Astrocyte (in vitro differentiated cells and primary cell): ENCODE measurements around the gene ZBTB46. TPM values are rescaled to one million over a fixed set of nuclear protein-coding genes. Genes with fewer than 3 reads are reported as not detected.
"Not testable (repeated sequence)": the region's sequence is repeated elsewhere in the genome, so short reads cannot be mapped to it uniquely, and the experiment has no call there.

Experiments
- DNase-seq: peaks from one replicate; pipeline ENCODE4 v3.0.0-alpha.2; 2010; ENCODE audit warnings: low read depth
- FAIRE-seq: peaks from 2 replicates; lab custom pipeline; 2011; peaks lifted over from hg19 to GRCh38; lab: Jason Lieb, UNC
- H2AFZ ChIP-seq: 2 replicates; pipeline ENCODE4 v1.6.0; 2012; ENCODE audit warnings: low read depth, low read length, inconsistent platforms
- H3K27ac ChIP-seq: 2 replicates; pipeline ENCODE4 v1.5.1; 2011; ENCODE audit warnings: low read depth, low read length, inconsistent platforms
- H3K27me3 ChIP-seq: 2 replicates; pipeline ENCODE4 v1.6.0; 2011; ENCODE audit warnings: low read length, inconsistent platforms; ENCODE audit not compliant: insufficient read depth
- H3K36me3 ChIP-seq: 2 replicates; pipeline ENCODE4 v1.5.1; 2011; ENCODE audit warnings: low read length, inconsistent platforms; ENCODE audit not compliant: insufficient read depth
- H3K4me1 ChIP-seq: 2 replicates; pipeline ENCODE4 v1.5.1; 2011; ENCODE audit warnings: low read length, inconsistent platforms; ENCODE audit not compliant: insufficient read depth
- H3K4me2 ChIP-seq: 2 replicates; pipeline ENCODE4 v1.6.0; 2012; ENCODE audit warnings: low read length, inconsistent platforms
- H3K4me3 ChIP-seq: 2 replicates; pipeline ENCODE4 v1.5.1; 2011; ENCODE audit warnings: low read depth, mild to moderate bottlenecking, low read length, inconsistent platforms; ENCODE audit not compliant: insufficient read depth
- H3K79me2 ChIP-seq: 2 replicates; pipeline ENCODE4 v1.6.0; 2012; ENCODE audit warnings: mild to moderate bottlenecking, low read length, inconsistent platforms; ENCODE audit not compliant: insufficient read depth
- H3K9ac ChIP-seq: 2 replicates; pipeline ENCODE4 v1.6.0; 2012; ENCODE audit warnings: mild to moderate bottlenecking, low read length, inconsistent platforms
- H3K9me3 ChIP-seq: 2 replicates; pipeline ENCODE4 v1.5.1; 2012; ENCODE audit warnings: low read depth, mild to moderate bottlenecking, low read length, inconsistent platforms; ENCODE audit not compliant: insufficient read depth
- H4K20me1 ChIP-seq: 2 replicates; pipeline ENCODE4 v1.6.0; 2012; ENCODE audit warnings: low read length, inconsistent platforms; ENCODE audit not compliant: insufficient read depth
- H3K27ac Mint-ChIP-seq: one replicate; pipeline ENCODE4 v1.8.0; 2021; ENCODE audit warnings: mild to moderate bottlenecking, mixed read lengths; ENCODE audit not compliant: unreplicated experiment
- H3K27me3 Mint-ChIP-seq: one replicate; pipeline ENCODE4 v1.8.0; 2021; ENCODE audit warnings: low read depth, mixed read lengths; ENCODE audit not compliant: unreplicated experiment
- H3K36me3 Mint-ChIP-seq: one replicate; pipeline ENCODE4 v1.8.0; 2021; ENCODE audit warnings: low read depth, mixed read lengths; ENCODE audit not compliant: unreplicated experiment
- H3K4me1 Mint-ChIP-seq: one replicate; pipeline ENCODE4 v1.8.0; 2021; ENCODE audit warnings: low read depth, mixed read lengths; ENCODE audit not compliant: unreplicated experiment
- H3K4me3 Mint-ChIP-seq: one replicate; pipeline ENCODE4 v1.8.0; 2021; ENCODE audit warnings: mild to moderate bottlenecking, moderate library complexity, mixed read lengths; ENCODE audit not compliant: unreplicated experiment
- H3K9me3 Mint-ChIP-seq: one replicate; pipeline ENCODE4 v1.8.0; 2021; ENCODE audit warnings: mild to moderate bottlenecking, mixed read lengths; ENCODE audit not compliant: unreplicated experiment
- CTCF ChIP-seq: IDR thresholded peaks from 2 replicates; pipeline ENCODE4 v1.5.1; 2011; ENCODE audit warnings: low read depth, mild to moderate bottlenecking, inconsistent platforms, low read length, moderate library complexity; ENCODE audit not compliant: insufficient read depth
- EZH2 ChIP-seq: IDR thresholded peaks from 2 replicates; pipeline ENCODE4 v1.6.1; 2012; ENCODE audit warnings: mild to moderate bottlenecking, low read length, inconsistent platforms; ENCODE audit not compliant: insufficient read depth
- total RNA-seq: library from RNA; stranded (reverse); gene quantifications from 2 replicates; pipeline ENCODE4 v1.2.1, GENCODE V29; 2021

The ZBTB46 gene
- total RNA-seq, 1 donor from 2014 or later: 13.9 TPM

DNA sequence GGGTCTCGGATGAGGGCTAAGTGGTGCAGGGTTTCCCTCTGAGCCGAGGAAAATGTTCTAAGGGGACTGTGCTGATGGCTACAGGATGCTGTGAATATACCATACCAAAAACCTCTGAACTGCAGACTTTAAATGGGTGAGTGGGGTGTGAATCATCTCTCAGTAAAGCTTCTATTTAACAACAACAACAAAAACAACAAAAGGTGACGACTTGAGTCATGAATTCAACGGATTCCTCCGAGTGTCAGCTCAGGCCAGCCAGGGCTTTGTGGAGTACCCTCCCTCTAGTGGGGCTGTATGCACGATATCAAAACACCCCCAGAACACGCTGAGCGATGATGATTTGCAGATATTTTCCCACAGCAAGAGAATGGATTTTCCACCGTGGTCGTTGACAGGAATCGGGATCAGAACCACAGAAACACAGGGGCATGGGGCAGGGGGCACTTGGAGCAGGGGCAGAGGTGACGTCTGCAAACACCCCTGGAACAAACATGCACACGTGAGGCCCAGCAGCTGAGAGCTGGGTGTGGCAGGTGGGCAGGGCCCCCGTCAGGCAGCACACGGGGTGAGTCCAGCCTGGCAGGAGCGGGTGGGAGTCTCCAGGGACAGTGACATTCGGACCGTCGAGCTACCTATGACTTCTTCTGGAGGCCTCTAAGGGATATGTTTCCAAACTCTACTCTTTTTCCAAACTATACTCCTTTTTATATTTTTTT is 52.9 kb downstream of the ZBTB46 start:
- FAIRE-seq: no peak
- peak overlapping the region; percentile 37 for H3K4me2 ChIP-seq
- H3K27me3 Mint-ChIP-seq: no peaks in the 10 kb centered on the region
- no peak overlapping the region for H3K4me3 Mint-ChIP-seq
- TF ChIP-seq EZH2 (no peak), CTCF (no peak)
- no peak overlapping the region for H3K9ac ChIP-seq
- no peaks in the 10 kb centered on the region for H3K27me3 ChIP-seq
- H3K9me3 Mint-ChIP-seq: no peaks in the 10 kb centered on the region
- H3K4me3 ChIP-seq: no peak overlapping the region
- peaks cover 8% of the 10 kb centered on the region for H3K4me1 ChIP-seq
- no peak for DNase-seq
- H3K4me1 Mint-ChIP-seq: peaks cover 10% of the 10 kb centered on the region
- no peaks in the 10 kb centered on the region for H3K36me3 ChIP-seq
- peak overlapping the region; percentile 48 for H3K27ac Mint-ChIP-seq
- peaks cover 3% of the 10 kb centered on the region for H3K36me3 Mint-ChIP-seq
- no peak overlapping the region for H3K27ac ChIP-seq
- peaks cover 7% of the 10 kb centered on the region for H3K79me2 ChIP-seq
- H2AFZ ChIP-seq: no peak overlapping the region
- H4K20me1 ChIP-seq: peaks cover 12% of the 10 kb centered on the region
- no peaks in the 10 kb centered on the region for H3K9me3 ChIP-seq

DNA sequence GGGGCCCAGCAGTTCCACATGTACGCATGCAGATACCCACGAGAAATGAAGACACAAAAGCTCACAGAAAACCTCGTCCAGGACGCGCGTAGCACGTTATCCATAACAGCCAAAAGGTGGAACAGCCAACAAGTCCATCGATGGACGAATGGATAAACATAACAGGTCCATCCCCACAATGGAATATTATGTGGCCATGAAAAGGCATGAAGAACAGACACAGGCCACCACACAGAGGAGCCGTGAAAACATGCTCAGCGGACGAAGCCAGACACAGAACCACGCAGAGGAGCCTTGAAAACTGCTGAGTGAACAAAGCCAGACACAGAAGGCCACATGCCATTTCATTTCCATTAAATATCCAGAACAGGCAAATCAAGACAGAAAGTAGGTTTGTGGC is 53.5 kb downstream of the ZBTB46 start:
- Mint-ChIP-seq H3K27me3 (no peaks in the 10 kb centered on the region), H3K27ac (peak overlapping the region; percentile 48), H3K4me3 (no peak overlapping the region), H3K9me3 (no peaks in the 10 kb centered on the region), H3K36me3 (peaks cover 5% of the 10 kb centered on the region), H3K4me1 (peaks cover 14% of the 10 kb centered on the region)
- peaks cover 12% of the 10 kb centered on the region for H4K20me1 ChIP-seq
- peak overlapping the region; percentile 37 for H3K4me2 ChIP-seq
- peaks cover 8% of the 10 kb centered on the region for H3K4me1 ChIP-seq
- no peak overlapping the region for H3K9ac ChIP-seq
- no peaks in the 10 kb centered on the region for H3K27me3 ChIP-seq
- no peak overlapping the region for H3K4me3 ChIP-seq
- TF ChIP-seq EZH2: no peak
- TF ChIP-seq CTCF: no peak
- no peak overlapping the region for H2AFZ ChIP-seq
- FAIRE-seq: no peak
- H3K27ac ChIP-seq: no peak overlapping the region
- peaks cover 7% of the 10 kb centered on the region for H3K79me2 ChIP-seq
- no peaks in the 10 kb centered on the region for H3K36me3 ChIP-seq
- no peak for DNase-seq
- H3K9me3 ChIP-seq: no peaks in the 10 kb centered on the region

DNA sequence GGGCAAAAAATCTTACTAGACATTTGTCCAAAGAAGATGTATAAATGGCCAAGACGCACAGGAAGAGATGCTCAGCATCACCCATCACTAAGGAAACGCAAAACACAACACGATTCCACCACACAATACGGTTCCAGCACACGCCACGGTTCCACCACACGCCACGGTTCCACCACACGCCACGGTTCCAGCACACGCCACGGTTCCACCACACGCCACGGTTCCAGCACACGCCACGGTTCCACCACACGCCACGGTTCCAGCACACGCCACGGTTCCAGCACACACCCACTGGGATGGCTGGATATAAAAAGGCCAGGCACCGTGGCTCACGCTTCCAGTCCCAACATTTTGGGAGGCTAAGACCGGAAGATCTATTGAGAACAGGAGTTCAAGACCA is 54.2 kb downstream of the ZBTB46 start:
- not testable (repeated sequence) for H3K27ac Mint-ChIP-seq

More for the DNA sequence above, 54.2 kb downstream of the ZBTB46 start:
- H3K79me2 ChIP-seq, FAIRE-seq, H3K9ac ChIP-seq, H3K4me3 ChIP-seq, H3K36me3 ChIP-seq, H3K9me3 ChIP-seq, H3K27ac ChIP-seq, DNase-seq, H3K4me2 ChIP-seq, H3K4me1 ChIP-seq, H2AFZ ChIP-seq, H3K27me3 ChIP-seq, H3K9me3 Mint-ChIP-seq, H3K36me3 Mint-ChIP-seq, H3K4me3 Mint-ChIP-seq, H3K27me3 Mint-ChIP-seq: not testable (repeated sequence)
- H3K4me1 Mint-ChIP-seq: peaks cover 14% of the 10 kb centered on the region
- H4K20me1 ChIP-seq: peaks cover 12% of the 10 kb centered on the region
